OCI-LY3 (cell line): ENCODE measurements around the gene TRIM25.

Experiments used
- CTCF ChIP-seq: fragments of 200-600, 300-600 bp; sonication (generic); IDR thresholded peaks from 2 replicates; pipeline ENCODE4 v1.5.1; 2014; ENCODE audit warnings: antibody characterized with exemption, low read length, low read depth
- EZH2phosphoT487 ChIP-seq: fragments of 200-600 bp; shearing (Covaris generic); IDR thresholded peaks from 2 replicates; pipeline ENCODE4 v1.6.1; 2018; ENCODE audit warnings: antibody characterized with exemption, mixed run types, low read depth

- TF ChIP-seq CTCF (no peak), EZH2phosphoT487 (no peak)
Measured at GRCh38 chr17:56908001-56908542, 5.8 kb downstream of the TRIM25 start.
